Adipose tissue (tissue), 3 donors: Measurements from ENCODE around the gene TCF4. TPM values are rescaled to one million over a fixed set of nuclear protein-coding genes. Genes with fewer than 3 reads are reported as not detected.

Experiments used
- H3K27ac ChIP-seq: one replicate; pipeline ENCODE4 v1.5.1; 2013; ENCODE audit warnings: low read depth, low read length
- WGBS, 3 donors: extraction: QIAGEN DNeasy Blood & Tissue Kit; methylation state at CpG; one replicate each; pipeline ENCODE4 v1.1.7; 2013; 5-methylcytosine and 5-hydroxymethylcytosine counted together
- polyA plus RNA-seq, 3 donors: library from polyadenylated mRNA; stranded (reverse); fragments of 200-250 nt; gene quantifications; one replicate each; pipeline ENCODE4 v1.2.3, GENCODE V29; 2013
- donor health status: healthy with polysubstance abuse.
- donor health status: Bipolar disorder and iron deficiency.
- donor health status: healthy.

TCF4 gene
- polyA plus RNA-seq, 3 donors: 6.7 to 36.9 (median 32.6) TPM

DNA sequence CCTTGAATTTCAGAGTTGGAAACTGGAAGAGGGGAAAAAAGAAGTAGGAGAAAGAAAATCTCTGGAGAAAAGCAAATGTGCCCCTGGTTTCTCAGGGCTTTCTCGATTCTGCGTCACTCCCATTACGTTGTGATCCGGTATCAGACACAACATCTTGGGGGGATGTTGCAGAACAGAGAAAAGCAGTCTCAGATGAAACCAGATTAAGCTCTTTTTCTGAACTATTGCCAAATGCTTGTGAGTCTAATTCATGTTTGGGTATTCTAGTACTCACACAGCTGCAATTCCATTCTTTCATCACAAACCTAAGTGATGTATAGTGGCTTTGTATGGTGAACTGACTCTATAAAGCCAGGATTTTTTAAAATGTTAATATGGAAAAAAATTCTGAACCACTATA, 233.2 kb downstream of the TCF4 start:
- 46 to 78% (median 51%) methylated on average over 4 of the region's 4 CpGs for WGBS, 3 donors

GRCh38 chr18:55353806-55354205, 234.2 kb downstream of the TCF4 start:
- 45 to 81% (median 52%) methylated on average over 3 of the region's 3 CpGs for WGBS, 3 donors
- no peak overlapping the region for H3K27ac ChIP-seq

More for the DNA sequence above, 233.2 kb downstream of the TCF4 start:
- no peak overlapping the region for H3K27ac ChIP-seq

DNA sequence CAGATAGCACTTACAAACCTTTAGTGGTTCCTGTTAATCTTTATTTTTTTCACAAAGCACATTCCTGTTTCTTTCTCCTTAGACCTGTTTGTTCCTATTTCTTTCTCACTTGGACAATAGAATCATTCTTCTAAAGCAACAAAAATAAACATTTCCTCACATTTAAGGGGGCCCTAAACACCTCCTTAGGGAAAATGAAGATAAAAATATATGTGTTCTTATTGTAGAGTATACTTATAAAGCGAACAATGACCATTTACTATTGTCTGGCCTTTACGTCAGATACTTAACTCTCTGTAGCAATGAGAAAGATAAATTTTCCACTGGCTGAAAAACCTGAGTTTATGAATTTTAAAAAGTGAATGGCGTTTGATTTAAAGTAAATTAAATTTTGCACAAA, 234.6 kb downstream of the TCF4 start:
- no peak overlapping the region for H3K27ac ChIP-seq
- WGBS, 3 donors: 63 to 88% (median 65%) methylated on average over 3 of the region's 3 CpGs

DNA sequence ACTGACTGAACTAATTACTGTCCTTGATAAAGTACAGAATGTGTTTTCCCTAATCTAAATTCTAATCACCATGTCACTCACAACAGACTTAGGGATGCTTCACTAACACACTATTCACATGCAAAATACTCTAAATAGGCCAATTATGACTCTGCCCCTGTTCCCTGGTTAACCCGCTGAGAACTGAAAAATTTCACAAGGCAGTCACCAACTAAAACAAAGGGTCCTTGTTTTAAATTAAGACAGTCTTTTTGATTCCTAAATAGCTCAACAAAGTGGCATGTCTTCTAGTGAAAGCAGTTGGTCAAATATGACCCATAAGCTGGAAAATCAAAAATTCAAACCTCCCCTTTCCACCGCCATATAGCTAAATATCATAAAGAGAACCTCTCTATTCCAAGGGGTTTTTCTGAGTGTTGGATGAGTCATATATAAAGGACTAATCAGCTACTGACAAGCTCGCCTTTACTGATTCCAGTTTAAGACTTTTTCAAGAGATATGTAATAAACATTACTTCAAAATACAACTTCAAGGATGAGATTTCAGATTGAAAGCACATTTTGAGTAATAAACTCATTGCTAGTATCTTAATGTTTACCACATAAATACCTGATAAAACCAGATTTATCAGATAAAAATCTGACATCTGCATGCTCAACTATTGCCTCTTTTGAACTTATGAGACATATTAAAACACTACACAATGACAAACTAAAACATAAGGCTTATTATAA, 235.8 kb downstream of the TCF4 start:
- H3K27ac ChIP-seq: no peak overlapping the region
- 90 to 92% (median 92%) methylated on average over 3 of the region's 3 CpGs for WGBS, 3 donors

GRCh38 chr18:55351241-55351691, 236.7 kb downstream of the TCF4 start:
- 55 to 74% (median 61%) methylated on average over 6 of the region's 6 CpGs for WGBS, 3 donors
- no peak overlapping the region for H3K27ac ChIP-seq

- H3K27ac ChIP-seq: no peak overlapping the region
- 67 to 83% (median 81%) methylated on average over 1 of the region's 1 CpG for WGBS, 3 donors
Observed at GRCh38 chr18:55349685-55350084, 238.3 kb downstream of the TCF4 start.

- H3K27ac ChIP-seq: no peak overlapping the region
- WGBS, 3 donors: 85 to 90% (median 89%) methylated on average over 16 of the region's 16 CpGs
Observed at GRCh38 chr18:55346961-55347740, 240.8 kb downstream of the TCF4 start.

DNA sequence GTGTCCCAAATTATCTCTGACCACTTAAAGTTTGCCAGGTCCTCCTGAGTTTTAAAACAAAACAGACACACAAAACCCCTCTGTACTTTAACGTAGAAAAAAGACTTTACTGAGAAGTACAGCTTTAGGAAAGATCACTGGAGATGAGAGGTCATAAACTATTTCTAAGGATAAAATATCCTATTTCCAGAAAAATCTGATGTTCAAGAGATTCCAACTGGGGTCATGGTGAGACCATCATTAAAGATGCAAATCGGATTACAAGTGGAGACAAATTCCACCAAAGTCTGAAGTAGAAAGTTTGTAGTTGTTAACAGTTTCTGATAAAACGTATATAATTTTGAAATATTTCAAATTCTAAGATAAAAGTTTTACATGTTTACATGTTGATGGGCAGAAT, 241.6 kb downstream of the TCF4 start:
- no peak overlapping the region for H3K27ac ChIP-seq
- WGBS, 3 donors: 56 to 79% (median 64%) methylated on average over 3 of the region's 3 CpGs

GRCh38 chr18:55345103-55345950, 242.7 kb downstream of the TCF4 start:
- no peak overlapping the region for H3K27ac ChIP-seq
- 85 to 88% (median 88%) methylated on average over 7 of the region's 7 CpGs for WGBS, 3 donors

- no peak overlapping the region for H3K27ac ChIP-seq
- WGBS, 3 donors: 77 to 81% (median 80%) methylated on average over 3 of the region's 3 CpGs
Observed at GRCh38 chr18:55343396-55344073, 244.5 kb downstream of the TCF4 start.

DNA sequence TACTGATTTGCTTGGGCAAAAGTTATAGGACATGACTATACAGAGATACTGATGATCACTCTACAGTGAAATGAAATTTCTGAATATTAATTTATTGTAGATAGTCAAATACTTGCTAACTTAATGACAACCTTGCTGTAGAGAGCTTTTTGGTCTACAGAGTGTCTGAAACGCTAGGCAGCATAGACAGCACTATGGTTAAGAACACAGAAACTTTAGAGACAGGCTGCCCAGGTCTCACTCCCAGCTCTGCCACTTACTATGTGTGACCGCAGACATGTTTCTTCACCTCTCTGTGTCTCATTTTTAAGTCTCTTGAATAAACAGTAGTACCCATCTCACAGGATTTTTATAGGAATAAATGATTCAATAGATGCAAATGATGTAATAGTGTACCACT, 247.0 kb downstream of the TCF4 start:
- 93 to 96% (median 94%) methylated on average over 2 of the region's 2 CpGs for WGBS, 3 donors
- H3K27ac ChIP-seq: no peak overlapping the region

DNA sequence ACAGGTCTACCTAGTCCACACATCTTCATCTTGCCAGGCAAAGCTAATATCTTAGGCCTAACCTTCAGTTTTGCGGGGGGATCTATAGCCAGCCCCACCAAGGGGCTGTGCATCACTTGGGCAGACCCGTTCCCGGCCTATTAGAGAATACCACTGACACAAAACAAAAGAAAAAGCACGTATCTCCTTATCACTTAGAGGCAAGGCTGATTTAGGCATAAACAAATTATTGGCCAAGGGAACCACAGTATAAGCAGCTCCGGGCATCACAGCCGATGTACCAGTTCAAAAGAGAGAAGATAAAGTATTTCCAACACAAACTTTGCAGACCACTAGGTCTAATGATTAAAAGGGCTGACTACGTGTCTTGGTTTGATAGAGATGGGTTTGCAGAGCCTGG, 248.0 kb downstream of the TCF4 start:
- WGBS, 3 donors: 83 to 86% (median 83%) methylated on average over 7 of the region's 7 CpGs
- no peak overlapping the region for H3K27ac ChIP-seq

DNA sequence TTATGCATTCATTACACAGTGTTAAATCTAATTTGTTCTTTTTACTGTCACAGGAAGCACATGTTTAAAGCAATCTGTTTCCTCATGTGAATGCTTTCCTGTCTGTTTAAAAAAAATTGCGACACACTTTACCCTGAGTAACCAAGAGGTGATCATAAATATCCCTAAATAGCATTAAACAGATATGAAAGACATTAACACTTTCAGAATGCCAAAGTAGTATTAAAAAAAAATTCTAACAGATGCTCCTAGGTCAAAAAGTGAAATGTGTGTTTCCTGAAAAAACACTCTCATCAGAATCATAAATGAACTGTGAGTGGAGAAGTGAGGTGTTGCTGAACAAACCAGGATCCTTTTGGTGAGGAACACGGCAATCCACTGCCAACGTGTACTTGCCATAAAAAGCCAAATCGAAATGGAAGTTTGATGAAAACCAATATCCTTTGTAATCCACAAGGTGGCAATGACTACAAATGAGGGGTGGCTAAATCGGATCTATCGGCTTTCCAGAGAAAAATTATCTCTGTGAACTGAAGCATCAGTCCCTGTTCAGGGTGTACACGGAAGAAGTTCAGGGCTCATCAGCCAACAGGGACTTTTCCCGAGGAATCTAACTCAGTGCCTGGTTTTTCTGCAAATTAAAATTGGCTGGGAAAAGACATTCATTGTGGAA, 248.9 kb downstream of the TCF4 start:
- 22 to 65% (median 32%) methylated on average over 8 of the region's 8 CpGs for WGBS, 3 donors
- H3K27ac ChIP-seq: no peak overlapping the region

DNA sequence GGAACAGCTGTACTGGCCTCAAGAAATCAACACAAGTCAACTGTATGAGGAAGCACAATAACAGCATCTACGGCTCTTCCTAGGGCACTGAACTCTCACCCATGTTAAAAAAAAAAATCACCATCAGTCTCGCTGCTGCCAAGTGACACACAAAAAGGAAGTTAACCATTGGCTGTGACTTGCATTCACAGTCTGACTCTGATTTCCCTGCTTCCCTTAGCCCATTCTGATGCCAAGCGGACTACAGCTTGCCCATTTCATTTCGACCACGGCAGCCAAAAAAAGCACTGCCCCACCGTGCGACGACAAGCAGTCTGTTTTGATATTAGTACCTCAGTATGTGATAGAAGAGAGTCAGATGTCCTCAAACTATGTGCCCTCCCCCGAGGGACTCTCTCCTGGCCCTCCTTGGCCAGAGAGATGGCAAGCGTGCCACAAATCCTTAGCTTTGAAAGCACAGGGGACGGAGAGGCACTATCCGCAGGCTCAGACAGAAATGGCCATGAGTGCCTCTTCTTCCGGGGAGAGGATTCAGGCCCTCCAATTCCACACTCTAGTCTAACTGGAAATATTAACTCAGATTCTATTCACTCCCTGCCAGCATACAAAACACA, 250.0 kb downstream of the TCF4 start:
- H3K27ac ChIP-seq: no peak overlapping the region
- 40 to 75% (median 41%) methylated on average over 13 of the region's 13 CpGs for WGBS, 3 donors

DNA sequence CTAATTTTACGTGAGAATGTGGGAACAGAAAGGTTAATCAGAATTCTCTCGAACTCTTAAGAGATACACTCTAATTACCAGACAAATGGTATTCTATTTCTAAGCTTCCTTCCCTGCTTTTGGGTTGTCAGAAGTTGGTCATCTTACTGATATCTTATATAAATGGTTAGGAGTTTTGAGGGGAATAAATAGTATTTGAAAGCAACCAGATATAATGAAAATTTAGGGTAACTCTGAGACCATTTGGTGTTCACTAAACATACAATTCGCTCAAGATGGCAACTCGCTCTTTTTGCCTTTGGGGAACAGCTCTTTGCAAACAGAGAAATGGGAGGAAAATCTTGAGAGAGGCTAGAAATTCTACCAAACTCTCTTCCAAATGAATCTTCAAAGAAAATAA, 250.9 kb downstream of the TCF4 start:
- no peak overlapping the region for H3K27ac ChIP-seq
- 87 to 92% (median 91%) methylated on average over 4 of the region's 4 CpGs for WGBS, 3 donors

- WGBS, 3 donors: 74 to 89% (median 84%) methylated on average over 3 of the region's 3 CpGs
- H3K27ac ChIP-seq: no peak overlapping the region
Observed at GRCh38 chr18:55336438-55337100, 251.4 kb downstream of the TCF4 start.

- 42 to 52% (median 49%) methylated on average over 4 of the region's 4 CpGs for WGBS, 3 donors
- H3K27ac ChIP-seq: no peak overlapping the region
Observed at GRCh38 chr18:55334875-55335274, 253.1 kb downstream of the TCF4 start.
